Medulla oblongata (tissue), 1 donor: ENCODE results near the gene MFGE8.
"Not testable (repeated sequence)": the region's sequence is repeated elsewhere in the genome, so short reads cannot be mapped to it uniquely, and the experiment has no call there.

Experiments used
- DNase-seq: peaks from one replicate; pipeline ENCODE4 v3.0.0-alpha.2; 2015; ENCODE audit errors: extremely low spot score

MFGE8 gene, protein sequence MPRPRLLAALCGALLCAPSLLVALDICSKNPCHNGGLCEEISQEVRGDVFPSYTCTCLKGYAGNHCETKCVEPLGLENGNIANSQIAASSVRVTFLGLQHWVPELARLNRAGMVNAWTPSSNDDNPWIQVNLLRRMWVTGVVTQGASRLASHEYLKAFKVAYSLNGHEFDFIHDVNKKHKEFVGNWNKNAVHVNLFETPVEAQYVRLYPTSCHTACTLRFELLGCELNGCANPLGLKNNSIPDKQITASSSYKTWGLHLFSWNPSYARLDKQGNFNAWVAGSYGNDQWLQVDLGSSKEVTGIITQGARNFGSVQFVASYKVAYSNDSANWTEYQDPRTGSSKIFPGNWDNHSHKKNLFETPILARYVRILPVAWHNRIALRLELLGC

DNA sequence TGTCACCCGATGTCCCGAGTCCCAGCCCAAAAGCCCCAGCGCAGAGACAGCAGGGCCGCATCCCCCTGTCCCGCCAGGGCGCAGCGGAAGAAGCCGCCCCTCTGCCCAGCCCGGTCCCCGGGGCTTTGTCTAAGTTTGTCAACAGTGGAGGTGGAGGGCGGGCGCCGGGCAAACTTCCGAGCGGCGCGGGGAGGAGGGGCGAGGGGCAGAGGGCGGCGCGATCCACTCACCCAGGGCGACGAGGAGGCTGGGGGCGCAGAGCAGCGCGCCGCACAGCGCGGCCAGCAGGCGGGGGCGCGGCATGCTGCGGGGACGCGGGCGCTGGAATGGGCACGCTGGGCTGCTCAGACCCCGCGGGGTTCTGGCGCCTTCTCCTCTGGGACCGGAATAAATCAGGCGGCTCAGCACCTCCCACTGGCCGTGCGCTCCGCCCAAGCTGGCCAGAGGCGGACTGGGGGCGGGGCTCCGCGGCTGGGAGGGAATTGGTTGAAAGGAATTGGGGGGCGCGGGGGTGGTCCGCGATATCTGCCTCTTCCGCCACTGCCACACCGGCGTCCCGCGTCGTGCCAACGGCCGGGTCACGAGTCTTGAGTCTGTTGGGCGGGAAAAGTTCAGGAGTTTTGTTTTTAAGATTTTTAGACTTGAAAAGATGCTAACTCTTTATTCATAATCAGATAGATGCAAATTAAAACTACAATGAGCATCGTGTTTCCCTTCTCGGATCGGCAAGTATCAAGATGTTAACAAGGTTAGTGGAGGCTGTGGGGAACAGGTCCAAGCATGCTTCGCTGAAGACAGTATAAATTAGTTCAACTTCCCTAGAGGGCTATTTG, at the start of gene MFGE8:
MFGE8 (minus strand) TSS at position 363 of the 833 bp plus-strand sequence; CDS start at position 303, 60 bp downstream.
- DNase-seq: peak; percentile 80

DNA sequence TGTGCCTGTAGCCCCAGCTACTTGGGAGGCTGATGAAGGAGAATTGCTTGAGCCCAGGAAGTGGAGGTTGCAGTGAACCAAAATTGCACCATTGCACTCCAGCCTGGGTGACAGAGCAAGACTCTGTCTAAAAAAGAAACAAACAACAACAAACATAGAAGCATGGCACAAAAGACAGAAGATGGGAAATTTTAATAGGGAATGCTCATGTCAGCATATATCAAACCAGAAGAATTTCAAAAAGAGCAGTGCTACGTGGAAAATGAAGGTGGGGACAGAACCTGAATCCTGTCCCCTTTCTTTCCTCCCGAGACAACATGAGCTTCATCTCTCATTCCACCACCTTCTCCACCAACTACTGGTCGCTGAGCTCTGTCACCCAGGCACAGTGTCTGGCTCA, 46.3 kb upstream of the MFGE8 start:
- no peak for DNase-seq

DNA sequence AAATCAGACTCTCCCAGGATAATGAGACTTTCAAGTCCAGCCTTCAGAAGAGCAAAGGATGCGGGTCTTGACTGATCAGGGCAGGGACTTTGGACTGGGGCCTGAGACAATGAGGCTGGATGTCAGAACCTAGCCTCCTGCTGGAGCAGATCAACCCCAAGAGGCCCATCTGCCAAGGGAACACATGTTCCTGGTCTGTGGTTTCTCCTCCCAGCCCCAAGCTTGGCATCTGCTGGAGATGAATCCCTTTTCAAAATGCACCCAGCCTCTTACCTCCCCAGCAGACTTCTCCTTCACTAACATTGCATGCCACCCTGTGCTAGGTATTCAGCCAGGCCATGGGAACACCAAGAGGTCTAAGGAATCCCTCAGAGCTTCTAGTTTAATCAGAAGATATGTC, 43.7 kb upstream of the MFGE8 start:
- no peak for DNase-seq

DNA sequence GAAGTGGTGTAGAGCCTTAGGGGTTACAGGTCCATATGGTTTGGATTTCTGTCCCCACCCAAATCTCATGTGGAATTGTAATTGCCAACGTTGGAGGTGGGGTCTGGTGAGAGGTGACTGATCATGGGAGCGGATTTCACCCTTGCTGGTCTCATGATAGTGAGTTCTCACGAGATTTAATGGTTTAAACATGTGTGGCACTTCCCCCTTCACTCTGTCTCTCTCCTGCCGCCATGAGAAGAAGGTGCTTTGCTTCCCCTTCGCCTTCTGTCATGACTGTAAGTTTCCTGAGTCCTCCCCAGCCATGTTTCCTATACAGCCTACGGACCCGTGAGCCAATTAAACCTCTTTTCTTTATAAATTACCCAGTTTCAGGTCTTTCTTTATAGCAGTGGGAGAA, 43.1 kb upstream of the MFGE8 start:
- no peak for DNase-seq

DNA sequence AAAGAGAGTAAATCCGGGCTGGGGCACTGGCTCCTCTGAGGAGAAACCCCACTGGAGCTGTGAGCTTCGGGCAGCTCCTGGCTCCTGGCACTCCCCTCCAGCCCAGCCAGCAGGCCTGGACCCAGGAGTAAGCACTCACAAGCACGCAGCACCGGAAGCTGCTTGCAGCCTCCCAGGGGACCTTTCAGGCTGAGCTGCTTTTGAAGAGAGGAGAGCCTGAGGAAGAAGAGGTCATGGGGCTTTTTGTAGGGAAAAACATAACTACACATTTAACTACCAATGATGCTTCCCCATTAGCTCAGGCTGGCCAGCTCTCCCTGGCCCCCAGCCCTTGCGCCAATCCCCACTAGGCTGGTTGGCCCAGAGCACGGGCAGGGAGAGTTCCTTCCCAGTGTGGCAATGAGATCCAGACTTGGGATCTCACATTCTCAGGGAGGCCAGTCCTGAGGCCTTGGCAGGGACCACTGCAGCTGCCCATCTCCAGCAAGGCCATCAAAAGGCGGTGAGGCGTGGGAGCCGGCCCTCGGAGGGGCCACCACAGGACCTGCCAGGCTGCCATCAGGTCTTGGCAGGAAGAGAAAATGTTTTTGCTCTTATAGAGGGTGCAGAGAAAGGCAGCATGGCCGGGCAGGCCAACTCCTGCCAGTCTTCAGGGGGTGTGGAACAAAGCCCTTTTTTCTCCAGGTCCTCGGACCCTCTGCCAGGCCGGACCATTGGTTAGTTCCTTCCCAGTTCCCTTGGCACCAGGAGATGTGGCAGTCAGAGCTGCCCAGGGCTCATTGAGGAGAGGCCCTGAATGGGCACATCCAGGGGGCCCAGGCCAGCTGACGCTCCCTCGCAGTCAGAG, 41.5 kb upstream of the MFGE8 start:
- DNase-seq: peak; percentile 79

DNA sequence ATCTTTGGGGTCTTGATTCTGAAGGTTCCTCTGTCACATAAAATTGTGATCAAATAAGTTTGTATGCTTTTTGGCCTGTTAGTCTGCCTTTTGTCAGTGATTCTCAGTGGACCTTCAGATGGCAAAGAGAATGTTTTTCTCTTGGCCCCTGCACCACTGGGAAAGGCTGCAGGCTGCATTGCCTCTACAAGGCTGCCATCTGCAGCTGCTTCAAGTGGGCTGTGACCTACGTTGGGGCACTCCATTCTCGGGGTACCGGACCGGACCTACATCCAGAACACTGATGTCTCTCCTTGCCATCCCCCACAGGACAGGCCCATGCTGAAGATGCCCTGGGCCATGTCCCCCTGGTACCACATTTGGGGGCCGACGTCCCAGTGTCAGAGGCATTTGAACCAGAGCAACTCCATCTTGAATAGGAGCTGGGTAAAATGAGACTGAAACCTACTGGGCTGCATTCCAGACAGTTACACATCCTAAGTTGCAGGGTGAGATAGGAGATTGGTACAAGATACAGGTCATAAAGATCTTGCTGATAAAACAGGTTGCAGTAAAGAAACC, 37.5 kb upstream of the MFGE8 start:
- DNase-seq: peak; percentile 30

DNA sequence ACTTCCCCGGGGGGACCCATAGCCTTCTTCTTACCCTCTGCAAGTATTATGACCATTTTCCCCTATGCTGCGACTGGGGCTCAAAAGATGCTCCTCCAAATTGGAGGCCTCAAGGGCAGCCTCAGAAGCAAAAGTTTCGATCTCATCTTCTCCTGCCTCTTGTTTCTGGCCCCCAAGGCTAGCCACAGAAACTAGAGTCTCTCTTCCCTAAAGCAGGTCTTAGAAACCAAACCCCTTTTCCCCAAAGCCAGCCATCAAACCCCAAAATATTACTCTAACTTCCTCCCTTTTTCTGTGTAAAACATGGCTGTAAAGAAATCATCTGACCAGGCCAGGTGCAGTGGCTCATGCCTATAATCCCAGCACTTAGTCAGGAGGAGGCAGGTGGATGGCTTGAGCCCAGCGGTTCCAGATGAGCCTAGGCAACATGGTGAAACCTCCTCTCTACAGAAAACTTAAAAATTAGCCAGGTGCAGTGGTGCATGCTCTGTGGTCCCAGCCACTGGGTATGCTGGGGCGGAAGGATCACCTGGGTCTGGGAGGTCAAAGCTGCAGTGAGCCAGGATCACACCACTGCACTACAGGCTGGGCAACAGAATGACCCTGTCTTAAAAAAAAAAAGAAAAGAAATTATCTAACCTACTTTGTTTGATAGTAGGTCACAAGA, 36.7 kb upstream of the MFGE8 start:
- no peak for DNase-seq

DNA sequence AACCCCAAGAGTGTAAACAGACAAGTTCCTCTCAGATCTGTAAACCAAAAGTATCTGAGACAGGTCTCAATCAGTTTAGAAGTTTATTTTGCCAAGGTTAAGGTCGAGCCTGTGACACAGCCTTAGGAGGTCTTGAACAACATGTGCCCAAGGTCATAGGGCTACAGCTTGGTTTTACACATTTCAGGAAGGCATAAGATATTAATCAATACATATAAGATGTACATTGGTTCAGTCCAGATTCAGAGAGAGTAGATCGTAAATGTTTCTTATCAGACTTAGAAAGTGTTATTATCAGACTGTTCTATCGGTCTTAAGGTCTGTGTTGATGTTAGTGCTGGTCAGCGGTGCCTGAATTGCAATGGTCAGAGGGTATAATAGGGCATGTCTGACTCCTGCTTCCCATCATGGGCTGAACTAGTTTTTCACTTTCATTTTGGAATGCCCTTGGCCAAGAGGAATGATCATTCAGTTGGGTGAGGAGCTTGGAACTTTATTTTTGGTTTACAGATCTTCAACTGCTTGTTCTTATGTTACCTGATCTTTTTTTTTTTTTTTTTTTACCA, 27.0 kb upstream of the MFGE8 start:
- no peak for DNase-seq

DNA sequence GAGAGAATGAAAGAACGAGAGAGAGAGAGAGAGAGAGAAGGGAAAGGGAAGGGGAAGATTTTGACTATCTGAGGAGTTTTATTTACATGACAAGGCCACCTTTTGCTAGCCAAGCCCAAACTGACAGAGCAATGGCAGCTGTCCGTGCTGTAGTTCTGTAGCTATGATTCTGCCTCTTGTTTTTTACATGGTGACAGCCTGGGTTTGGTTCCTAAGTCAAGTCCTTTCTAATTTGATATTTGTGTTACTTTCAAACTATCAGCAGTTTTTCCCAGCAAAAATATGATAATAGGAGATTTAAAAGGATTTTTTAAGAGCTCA, 26.3 kb upstream of the MFGE8 start:
- no peak for DNase-seq

DNA sequence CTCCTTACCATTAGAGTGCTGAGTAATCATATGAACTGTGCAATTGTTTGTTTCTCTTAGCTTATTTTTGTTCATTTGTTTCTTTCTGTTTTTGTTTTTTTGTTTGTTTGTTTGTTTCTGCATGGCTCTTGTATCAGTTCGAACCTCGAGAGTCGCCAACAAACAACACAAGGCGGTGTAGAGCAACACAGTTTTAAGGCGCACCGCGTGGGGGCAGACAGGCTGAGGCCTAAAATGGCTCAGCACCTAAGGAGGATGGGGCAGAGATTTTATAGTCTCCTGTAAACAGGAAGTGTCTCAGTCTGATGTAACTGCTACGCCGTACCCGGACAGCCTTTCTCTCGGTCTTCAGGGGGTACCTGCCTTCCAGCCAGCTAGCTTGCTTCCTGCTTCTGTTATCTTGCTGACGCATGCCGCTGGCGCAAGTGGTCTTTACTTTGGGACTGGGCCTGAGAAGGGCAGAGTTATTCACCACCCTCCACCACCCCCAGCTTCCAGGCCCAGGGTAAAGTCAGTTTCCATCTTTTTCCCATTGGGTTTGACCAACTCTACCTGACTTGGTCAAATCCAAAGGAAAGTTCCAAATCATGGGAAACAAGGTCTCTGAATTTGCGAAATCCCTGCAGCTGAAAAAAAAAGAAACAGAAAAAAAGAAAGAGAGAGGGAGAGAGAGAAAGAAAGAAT, 25.8 kb upstream of the MFGE8 start:
- DNase-seq: no peak

DNA sequence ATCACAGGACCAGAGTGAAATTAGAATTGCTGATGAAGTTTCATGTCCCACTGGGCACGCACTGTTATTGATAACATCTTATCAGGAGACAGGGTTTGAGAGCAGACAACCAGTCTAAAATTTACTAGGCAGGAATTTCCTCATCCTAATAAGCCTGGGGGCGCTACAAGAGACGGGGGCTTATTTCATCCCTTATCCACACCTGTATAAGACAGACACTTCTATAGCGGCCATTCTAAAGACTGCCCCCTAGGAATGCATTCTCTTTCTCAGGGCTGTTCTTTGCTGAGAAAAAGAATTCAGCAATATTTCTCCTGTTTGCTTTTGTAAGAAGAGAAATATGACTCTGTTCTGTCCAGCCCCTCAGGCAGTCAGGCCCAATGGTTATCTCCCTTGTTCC, 21.3 kb upstream of the MFGE8 start:
- not testable (repeated sequence) for DNase-seq

DNA sequence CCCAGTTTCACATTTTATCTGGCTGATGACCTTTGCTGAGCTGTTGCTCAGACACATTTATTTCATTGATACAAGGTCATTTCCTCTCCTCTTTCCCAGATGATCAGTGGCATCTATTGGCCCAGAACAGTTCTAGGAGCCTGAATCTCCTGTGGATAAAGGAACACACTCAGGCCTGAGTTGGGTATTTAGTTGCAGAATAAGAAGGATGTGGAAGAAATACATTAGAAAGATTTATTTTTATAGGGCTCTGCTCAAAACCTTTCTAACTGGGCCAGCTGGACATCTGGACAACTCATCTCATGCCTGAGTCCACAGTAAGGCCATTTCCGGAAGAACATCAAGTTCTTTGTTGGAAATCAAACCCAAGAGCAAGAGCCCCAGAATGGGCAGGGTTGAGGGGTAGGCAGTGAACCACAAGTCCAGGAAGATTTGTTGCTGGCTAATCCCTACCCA, 19.7 kb upstream of the MFGE8 start:
- no peak for DNase-seq

DNA sequence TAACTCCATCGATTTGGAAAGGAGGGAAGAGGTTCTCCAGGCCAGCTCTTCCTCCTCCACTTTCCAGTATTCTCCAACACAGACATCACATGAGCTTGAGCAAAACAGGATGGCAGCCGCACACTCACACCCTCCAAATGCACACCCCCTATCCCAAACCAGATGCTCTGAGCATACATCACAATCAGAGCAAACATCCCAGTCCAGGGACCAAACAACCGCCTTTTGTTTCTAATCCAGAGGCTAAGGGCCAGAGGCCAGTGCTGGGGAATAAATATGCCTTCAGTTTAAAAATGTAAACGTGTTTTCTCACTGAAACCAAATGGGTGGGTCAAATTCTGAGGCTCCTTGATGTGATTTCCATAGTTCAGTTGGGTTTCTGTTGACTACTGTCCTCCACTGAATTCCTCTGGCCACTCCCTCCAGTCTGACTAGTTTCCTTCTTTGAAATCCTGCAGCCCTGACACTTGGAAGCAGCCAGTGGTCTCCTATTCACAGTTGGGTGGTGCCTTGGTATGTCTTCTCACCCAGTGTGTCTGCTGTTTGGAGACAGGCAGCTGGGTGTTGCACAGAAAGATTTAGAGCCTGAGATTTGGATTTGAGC, 19.2 kb upstream of the MFGE8 start:
- peak; percentile 93 for DNase-seq

DNA sequence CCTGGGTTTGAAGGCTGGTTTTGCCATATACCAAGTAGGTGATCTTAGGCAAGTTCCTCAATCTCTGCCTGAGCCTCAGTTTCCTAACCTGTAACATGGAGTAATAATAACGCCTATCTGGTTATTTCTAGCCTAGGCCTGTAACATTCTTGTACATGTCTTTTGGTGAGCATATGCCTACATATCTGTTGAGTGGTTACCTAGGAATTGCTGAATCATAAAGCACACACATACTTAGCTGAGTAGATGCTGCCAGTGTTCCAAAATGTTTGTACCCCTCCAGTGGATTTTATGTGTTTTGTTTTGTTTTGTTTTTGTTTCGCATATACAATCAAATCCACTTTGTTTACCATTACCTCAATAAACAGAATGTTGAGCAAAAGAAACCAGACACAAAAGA, 17.4 kb upstream of the MFGE8 start:
- DNase-seq: no peak

DNA sequence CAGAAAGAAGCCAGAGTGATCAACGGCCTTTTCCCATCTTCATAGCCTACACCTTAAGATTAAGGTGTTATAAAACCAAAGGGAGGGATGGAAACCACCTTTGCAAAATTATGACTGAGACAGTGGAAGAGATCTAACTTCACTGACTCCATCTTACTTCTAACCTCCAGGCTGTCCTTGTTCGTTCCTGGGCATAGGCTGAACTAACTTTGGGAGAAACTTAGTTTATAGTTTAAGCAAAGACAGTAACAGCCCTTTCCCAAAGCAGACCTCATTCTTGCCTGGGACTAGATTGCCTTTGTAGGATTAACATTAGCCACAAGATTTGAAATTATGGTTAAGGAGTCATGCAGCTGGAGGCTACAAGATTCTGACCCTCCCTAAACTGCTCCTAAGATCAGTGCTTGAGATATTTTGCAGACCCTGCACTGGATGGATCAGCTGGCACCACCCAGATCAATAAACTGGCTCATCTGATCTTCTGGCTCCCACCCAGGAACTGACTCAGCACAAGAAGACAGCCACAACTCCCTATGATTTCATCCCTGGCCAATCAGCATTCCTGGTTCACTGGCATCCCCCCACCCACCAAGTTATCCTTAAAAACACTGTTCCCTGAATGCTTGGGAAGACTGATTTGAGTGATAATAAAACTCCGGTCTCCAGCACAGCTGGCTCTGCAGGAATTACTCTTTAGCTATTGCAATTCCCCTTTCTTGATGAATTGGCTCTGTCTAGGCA, 16.3 kb upstream of the MFGE8 start:
- not testable (repeated sequence) for DNase-seq

DNA sequence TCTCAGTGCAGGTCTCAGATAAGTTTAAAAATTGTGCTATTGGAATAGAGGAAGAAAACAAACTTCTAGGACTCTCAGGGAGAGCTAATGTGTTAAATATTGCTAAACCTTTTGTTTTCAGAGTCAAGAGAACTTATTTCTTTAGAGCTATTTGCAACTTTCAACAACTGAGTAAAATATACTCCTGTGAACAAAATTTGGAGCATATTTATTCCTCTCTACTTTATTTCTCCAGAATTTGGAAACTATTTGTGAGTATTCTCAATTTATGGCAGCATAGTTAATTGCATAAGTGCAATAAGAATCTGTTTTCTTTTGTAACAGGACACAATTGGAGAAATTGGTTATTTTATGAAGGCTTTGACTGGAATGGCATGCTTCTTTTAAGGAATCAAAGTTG, 15.0 kb upstream of the MFGE8 start:
- not testable (repeated sequence) for DNase-seq

DNA sequence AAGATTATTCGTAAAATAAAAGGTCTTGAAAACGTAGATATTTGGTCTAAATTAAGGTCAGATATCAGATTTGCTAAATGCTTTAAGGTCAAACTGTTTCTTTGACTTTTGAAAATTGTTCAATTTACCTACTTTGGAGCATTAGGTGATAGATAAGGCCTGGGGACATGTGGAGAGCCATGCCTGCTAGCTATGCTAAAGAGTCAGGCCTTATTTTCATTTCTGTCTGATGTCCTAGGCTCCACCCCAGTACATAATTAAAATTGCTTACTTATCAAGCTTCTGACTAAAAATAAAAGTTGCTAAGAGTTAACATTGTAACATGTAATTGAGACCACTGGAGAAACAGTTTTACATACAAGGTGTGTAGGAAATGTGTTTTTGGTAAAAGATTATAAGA, 12.5 kb upstream of the MFGE8 start:
- DNase-seq: not testable (repeated sequence)

DNA sequence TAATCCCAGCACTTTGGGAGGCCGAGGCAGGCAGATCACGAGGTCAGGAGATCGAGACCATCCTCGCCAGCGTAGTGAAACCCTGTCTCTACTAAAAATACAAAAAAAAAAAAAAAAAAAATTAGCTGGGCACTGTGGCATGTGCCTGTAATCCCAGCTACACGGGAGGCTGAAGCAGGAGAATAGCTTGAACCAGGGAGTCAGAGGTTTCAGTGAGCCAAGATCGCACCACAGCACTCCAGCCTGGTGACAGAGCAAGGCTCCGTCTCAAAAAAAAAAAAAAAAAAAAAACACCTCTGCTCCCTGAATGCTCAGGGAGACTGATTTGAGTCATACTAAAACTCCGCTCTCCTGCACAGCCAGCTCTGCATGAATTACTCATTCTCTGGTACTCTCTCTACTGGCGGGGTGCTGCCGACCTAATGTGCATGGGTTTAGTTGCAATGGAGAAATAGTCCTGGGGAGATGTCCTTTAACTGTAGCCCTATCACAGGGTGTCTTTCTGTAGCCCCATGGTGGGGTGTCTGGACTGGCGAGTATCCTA, 7.8 kb upstream of the MFGE8 start:
- DNase-seq: not testable (repeated sequence)
